Stimulated activated CD8-positive, alpha-beta memory T cell treated with anti-CD3 and anti-CD28 coated beads, Interleukin-2, amount 100 ng/mL, for 1 hour (primary cell): ENCODE results near the gene TMOD1.
"Not testable (repeated sequence)": the region's sequence is repeated elsewhere in the genome, so short reads cannot be mapped to it uniquely, and the experiment has no call there.

ENCODE experiments used
- DNase-seq, 2 donors: peaks; one replicate each; pipeline ENCODE4 v3.0.0-alpha.2; 2020; ENCODE audit warnings: low read depth in 2 of 2

Gene TMOD1

DNA sequence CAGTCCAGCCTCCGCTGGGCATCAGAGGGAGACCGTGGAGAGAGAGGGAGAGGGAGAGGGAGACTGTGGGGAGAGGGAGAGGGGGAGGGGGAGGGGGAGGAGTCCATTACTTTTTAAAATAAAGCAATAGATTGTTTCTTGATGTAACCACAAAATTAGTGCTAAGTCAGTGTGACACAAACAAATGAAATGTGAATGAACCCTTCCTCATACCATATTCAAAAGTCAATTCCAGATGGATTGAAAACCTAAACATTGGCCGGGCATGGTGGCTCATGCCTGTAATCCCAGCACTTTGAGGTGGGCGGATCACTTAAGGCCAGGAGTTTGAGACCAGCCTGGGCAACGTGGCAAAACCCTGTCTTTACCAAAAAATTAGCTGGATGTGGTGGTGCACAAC is 2.6 kb upstream of the TMOD1 start:
- DNase-seq: not testable (repeated sequence)

DNA sequence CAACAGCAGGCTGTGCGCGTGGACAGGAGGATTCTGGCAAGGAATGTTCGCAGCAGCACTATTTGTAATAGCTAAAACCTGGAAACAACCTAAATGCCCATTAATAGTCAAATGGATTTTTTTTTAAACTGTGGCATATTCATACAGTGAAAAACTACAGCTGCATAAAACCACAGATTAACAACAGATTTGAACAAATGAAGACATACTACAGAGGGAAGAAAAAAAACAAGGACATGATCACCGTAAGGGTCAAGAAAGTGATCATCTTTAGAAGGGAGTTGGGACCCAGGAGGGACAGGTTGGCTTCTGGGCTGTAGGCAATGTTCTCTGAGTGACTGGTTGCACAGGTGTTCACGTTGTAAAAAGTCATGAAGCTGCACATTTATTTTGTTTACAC is 1.2 kb upstream of the TMOD1 start:
- no peak for DNase-seq

DNA sequence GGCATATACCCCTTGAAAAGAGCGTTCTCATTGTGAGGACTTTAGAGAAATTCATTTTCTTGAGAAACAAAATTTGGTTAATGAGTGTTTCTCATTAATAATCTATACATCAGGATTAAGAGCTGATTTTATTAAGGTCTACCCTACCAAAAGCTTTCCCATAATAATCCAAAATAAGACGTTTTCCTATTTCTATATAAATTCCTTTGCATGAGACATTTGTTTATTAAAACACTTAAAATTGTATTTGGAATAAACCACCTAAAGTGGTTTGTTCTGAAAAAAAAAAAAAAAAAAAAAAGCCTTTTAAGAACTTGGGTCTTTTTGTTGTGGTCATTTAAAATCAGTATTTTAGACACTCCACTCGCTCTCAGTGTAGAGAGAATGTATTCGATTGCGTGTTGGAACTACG is 695 bp upstream of the TMOD1 start:
- DNase-seq: no peak

DNA sequence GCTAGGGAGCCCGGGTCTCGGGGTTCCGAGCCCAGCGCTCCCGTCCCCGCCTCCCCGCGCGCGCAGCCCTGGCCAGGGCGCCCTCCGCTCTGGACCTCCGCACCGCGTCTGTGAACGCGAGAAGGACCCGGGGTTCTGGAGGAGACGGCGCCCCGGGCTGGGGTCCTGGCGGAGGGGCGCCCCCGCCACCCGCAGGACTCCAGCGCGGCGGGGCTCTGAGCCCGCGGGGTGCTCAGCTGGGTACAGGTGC is 431 bp downstream of the TMOD1 start:
- no peak for DNase-seq

DNA sequence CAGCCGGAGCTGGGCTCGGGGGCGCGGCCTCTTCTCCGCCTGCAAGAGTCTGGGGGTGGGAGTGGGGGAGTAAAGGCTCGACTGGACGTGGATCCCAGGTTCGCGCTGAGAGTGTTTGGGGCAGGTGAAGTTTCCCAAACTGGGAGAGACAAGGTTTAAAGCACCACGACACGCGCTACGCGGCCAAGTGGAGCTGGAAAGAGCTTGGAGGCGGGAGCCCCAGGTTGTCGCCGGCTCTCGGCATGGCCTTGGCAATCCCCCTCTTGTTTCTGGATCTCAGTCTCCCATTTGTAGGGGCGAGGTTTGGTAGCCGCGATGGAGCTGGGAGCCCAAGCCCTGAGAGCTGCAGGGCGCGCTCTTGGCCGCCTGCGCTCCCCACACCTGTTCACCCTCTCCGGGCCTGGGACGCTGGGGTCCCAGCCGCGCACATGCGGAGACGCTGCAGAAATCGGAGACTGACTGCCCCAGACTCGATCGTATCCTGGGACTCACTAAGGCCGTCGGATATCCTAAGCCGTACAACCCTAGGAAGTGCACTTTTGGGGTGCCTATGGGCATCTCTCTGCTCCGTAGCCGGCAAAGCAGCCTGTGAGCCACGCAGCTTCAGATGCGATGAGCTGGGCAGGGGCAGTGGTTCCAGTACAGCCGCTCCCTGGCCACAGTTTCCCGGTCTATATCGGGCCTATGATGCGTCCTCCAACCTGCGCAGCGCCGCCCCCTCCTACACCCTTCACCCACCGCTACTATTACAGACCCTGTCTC is 937 bp downstream of the TMOD1 start:
- DNase-seq: no peak

DNA sequence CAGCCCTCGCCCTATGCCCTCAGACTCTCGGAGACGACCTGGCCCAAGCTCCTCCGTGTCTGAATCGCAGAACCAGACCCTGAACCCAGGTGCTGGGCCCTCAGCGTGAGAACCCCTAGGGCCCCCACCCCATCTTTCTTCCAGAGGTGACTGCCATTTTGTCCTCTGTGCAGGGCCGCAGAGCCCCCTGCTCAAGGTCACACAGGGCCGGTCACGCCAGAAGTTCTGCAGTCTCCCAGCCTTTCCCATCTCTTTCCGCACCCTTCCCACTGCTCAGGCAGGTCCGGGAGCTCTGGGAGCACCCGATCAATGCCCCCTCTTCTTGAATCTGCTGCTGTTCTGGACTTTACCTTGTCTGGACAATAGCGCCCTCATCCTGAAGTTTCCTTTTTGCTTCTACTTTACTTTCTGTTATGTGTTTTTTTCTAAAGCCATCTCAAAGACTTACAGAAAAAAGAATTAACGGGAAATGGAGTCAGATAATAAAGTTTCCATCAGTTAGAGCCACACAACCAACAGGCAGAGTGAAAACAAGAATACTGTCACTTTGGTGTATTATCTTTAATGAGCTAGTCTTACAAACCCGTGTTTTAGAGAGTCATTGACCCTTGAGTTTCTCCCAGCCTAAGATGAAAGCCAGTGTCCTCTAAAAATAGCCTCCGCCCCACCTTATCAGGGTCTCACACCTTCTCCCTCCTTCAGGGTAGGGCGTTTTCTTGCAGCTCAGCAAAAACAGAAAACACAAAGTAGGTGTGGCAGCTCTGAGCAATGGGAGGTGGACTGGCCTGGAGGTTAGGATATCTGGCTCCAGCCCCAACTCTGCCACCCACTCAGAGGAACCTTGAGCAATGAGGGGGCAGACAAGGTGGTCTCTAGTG is 1.8 kb downstream of the TMOD1 start:
- no peak for DNase-seq

DNA sequence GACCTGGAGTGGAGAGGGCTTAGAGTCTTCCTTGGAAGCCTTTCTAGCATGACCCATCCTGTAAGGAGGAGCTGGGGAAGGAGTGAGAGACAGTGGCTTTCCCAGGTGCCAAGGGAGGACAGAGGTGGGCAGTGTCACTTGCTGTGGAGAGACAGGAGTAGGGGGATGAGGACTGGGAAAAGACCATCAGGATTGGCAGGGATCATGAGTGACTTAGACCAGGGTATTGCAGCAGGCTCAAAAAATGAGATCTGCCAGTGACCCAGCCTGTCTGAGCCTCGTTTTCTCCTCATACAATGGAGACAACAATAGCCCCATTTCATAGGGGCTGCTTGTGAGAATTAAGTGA is 2.4 kb downstream of the TMOD1 start:
- DNase-seq: no peak

DNA sequence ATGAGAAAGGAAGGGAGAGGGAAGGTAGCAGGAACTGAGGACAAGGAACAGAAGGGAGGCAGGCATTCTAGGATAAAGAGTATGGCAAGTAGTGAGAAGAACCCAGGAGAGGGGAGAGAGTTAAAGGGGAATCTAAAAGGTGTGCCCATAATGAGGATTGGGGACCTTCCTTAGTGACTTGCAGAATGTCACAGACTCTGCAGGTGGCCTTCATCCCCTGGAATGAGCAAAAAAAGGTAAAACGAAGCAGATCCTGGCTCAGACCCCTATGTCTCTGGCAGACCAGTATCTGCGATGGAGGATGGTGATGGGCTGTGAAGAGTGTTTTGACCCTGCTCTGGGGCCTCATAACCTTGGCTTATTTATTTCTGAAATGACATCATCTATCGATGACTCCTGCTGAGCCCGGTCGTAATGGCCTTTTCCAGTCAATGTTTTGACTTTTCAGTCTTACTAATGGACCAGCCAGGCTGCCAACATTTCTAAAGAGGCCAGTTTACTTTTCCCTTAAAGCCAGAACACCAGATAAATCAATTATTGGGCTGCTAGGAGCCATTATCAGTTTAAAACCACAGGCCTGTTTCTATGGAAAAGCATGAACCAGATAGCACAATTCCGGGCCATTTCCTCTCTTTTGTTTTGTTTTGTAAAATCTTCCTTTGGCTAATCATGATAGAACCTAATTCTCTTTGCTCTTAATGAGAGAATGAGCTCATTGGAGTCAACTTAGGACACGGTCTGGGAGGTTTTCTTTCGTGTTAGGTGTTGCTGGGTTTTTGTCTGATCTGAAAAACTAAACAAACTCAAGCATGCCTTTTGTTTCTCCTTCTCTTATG is 3.1 kb downstream of the TMOD1 start:
- DNase-seq: no peak

DNA sequence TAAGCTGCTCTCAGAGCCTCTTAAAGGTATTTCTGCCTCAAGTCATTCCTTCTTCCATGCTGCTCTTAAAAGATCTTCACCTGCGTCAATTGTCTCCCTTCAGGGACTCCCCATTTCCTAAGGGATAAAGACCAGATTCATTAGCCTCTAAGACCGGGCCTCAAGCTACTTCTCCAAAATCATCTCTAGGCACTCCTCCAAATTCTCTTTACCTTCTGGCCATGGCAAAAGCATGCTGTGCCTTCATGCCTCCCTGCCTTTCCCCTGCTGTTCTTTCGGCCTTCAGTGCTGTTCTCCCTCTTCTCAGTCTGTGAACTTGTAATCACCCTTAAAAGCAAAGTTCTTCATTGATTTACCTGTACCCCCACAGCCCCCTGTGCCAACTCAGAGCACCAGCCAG is 4.4 kb downstream of the TMOD1 start:
- no peak for DNase-seq

DNA sequence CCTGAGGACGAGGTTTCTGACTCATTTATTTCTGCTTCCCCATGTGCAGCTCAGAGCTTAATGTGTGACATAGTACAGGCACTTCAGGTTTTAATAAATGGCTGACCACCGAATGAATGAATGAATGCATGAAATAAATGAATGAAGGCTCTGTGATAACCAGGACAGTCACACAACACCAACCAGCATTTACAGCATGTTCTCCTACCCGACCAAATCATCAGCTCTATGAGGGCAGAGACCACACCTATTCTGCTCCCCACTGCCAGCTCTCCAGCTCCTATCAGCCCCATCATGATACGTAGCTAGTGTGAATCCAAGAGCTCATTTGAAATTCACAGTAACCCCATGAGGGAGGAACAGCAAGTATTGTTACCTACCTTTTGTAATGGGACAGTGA is 4.8 kb downstream of the TMOD1 start:
- DNase-seq: no peak

DNA sequence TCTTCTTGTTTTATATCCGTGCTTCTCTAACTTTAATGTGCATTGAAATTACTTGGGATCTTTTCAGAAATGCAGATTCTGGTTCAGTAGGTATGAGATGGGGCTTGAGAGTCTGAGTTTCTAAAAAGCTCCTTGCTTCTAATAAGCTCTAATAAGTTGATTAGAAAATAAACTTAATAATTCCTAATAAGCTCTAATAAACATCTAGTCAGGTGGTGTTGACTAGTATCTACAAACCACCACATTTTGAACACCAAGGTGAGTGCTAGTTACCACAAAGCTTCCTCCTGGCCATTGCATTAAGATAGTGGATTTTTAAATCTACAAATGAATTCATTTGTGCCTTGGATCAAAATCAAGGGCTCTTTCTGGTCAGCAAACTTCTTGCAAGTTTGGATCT is 5.3 kb downstream of the TMOD1 start:
- DNase-seq: no peak

DNA sequence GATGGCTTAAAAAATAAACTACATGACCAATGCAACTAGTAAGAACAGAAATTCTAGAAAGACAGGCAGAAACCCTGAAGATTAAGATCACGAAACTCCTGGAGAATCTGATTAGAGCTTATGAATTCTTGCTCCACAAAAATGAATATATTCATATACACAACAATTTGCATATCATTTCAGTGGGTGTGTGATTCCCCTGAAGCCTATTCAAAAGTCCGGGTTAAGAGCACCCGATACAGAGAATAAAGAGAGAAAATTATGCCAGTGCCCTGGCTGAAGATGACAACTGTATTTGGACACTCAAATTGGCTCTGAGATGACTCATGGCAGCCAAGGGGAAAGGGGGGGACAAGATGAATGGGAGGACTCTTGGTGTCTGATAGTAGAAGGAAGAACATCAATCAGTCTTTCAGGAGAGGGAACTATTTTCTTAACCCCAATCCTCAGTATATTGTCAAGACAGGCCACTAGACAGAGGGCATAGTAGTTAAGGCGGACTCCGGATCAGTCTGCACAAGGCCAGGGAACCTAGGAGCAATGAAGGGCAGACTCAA is 6.0 kb downstream of the TMOD1 start:
- DNase-seq: no peak

DNA sequence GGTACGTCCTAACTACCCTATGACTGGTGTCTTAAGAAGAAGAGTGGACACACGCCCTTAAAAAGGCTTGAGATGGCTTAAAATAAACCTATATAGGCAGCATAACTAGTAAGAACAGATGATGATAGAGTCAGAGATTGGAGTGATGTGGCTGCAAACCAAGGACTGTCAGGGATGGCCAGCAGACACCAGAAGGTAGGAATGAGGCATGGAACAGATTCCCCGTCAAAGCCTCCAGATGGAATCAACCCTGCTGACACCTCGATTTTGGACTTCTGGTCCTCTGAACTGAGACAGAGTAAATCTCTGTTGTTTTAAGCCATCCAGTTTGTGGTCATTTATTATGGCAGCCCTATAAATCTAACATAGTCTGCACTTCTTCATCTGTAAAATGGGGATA is 7.4 kb downstream of the TMOD1 start:
- DNase-seq: no peak

DNA sequence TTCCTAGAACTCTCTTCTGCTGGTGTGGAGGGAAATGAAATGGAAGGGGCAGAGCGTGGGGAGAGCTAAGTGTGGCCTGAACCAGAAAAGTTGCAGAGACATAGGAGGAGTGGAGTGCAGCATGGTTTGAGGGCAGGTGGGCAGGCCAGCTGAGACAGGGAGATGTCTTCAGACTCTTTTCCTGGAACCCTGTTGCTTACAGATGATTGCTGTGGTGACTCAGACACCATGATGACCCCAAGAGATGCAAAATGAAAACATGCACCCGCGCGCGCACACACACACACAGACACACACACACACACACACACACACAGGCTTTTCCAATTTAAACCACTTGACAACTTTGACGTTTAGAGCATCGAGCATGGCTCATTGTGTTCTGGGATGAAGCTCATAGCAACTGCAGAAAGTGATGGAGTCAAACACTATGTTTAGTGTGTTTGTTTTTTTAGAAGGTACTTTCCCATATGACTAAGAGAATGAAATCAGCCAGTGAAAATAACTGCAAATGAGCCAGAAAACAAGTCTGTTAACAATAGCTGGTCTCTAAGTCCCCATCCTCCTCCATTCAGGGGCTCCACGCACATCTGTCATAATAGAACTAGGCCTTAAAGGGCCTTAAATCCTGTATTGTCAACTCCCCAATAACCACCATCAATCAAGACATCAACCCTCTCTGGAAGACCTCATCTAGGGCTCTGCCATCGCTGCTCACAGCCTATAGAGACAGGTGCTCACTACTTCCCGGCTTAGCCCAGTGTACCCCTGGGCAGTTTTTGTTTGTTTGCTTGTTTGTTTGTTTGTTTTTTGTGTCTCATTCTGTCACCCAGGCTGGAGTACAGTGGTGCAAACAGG is 9.6 kb downstream of the TMOD1 start:
- DNase-seq: no peak

DNA sequence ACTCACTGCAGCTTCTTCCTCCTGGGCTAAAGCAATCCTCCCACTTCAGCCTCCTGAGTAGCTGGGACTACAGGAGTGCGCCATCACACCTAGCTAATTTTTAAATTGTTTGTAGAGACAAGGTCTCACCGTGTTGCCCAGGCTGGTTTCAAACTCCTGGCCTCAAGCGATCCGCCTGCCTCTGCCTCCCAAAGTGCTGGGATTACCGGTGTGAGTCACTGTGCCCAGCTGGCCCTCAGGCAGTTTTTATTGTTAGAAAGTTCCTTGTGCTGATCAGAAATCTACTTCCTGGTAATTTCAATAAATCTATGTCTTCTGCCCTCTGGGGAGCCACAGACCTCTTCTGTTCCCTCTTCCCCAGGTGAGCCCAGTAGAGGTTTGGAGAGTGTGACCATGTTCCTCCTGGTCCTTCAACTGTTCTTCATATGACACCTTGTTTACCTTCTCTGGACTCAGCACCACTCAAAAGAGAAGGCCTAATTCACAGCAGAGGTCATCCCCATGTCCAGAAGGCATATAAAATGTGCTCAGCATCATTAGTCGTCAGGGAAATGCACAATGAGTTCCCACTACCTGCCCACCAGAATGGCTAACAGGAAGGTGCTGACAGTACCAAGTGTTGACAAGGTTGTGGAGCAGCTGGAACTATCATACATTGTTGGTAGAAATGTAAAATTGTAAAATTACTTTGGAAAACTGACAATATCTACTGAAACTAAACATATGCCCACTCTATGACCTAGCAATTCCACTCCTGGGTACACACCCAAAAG is 10.4 kb downstream of the TMOD1 start:
- no peak for DNase-seq

DNA sequence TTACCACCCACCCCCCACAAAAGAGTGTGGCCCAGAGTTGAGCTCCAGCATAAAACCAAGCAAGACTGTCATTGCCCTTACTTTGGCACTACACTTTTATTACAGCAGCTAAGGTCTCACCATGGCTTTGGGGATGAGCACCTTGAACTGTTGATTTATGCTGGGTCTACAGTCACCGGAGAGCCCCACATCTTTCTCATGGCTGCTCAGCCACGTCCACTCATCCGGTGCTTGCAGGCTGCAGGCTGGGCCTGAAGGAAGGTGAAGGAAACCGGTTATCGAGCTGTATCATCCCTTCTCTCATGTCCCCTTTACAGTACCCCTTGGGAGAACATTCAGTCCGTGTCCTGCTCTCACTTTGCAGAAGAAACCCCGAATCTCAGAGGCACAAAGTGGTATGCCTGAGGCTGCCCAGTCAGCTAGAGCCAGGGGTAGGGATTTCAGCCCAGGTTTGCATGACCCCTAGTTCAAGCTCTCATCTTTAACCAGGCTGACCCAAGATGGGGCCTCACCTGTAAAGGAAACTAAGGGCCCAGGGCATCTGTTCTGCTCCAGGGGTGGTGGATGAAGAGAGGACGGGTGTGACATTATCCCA is 11.6 kb downstream of the TMOD1 start:
- DNase-seq: no peak

DNA sequence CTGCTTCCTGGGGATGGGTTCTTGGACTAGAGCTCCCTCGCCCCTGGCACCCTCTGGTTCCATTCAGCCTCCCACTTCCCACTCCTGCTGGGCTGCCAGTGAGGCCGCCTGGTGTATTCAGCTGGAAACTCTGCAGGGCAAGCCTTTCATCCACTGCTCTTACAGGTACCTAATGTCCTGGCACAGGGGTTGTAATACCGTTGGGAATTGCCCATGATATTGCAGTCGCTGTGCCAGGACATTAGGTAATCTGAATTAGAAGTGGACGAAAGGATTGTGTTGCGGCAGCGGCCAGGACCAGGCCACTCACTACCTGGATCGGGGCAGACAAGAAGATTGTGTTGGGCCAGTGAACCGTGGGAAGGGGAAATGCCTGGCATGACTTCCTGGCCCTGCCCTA is 13.1 kb downstream of the TMOD1 start:
- DNase-seq: no peak

DNA sequence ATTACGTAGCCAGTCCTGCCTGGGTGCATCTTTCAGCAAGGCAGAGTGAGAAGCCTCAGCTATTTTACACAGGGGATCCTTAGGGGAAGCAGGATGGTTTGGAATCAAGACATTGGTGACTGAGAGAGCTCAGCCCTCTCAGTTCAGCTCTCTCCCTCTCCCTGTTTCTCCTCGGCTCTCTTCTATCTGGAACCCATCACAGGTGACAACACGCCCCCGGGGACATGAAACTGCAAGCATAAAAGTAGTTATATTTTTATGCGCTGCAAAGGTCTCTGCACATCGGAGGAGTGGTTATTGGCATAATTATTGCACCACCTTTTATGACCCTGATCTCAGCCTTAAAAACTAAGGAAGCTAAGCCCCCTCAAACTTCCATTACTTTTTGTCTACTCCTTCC is 14.2 kb downstream of the TMOD1 start:
- DNase-seq: no peak

DNA sequence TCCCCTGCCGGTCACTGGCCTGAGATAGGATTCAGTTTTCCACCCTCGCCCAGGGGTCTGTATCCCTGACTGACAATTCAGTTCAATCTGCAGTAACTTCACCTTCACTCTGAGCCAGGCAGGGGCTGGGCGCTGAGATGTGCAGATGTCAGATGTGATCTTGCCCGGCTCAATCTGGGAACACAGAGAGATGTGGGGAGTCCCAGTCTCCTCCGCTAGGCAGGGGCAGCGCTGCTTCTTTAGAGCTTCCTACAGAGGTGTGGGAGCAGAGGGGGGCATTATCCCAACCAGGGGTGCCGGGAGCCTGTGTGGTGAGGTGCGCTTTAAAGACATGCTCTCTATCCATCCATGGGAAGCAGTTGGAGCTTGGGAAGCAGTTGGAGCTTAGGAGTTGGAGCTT is 14.6 kb downstream of the TMOD1 start:
- no peak for DNase-seq

DNA sequence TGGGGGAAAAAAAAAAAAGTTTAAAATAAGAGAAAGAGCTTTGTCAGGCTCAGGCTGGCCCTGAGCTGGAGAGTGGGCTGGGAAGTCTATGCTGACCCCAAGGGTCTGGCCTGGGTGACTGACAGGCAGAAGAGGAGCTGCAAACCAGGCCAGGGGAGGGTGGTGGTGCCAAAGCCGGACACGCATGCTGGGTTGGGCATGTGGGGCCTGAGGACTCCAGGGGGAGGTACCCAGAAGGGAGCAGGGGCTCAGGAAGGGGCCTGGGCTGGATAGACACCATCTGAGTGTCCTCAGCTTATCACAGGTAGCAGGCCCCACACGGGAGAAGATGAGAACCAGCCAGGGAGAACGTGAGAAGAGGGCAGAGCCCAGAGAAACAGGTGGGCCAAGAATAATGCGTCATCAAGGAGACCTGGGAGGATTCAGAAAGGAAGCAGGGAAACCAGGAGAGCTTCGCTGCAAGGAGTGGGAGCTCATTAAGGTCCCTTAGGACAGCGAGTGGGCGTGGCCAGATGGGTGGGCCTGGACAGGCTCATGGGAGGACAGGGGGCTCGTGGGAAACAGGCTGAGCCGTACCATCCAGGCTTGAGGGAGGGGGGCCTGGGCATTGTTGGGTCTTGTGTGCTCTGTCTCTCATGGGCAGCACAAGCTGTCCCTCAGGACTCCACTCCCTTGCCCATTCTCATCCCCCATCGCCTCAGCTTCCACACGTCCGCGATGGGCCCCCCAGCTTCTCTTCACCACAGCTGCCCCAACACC is 16.0 kb downstream of the TMOD1 start:
- no peak for DNase-seq
